Transverse colon (tissue), 3 donors: Measurements from ENCODE around the gene HES7.

Source experiments
- CTCF ChIP-seq, 5 experiments: fragments of 200-600 bp in 3 of 5; fragments of 450-650 bp in 2 of 5; sonication (generic) in 3 of 5; IDR thresholded peaks; 1 replicate in 2 of 5; 2 replicates in 3 of 5; pipeline ENCODE4 v1.5.1; 2016 to 2017; ENCODE audit warnings: antibody characterized with exemption in 5 of 5, inconsistent platforms in 3 of 5, mild to moderate bottlenecking in 2 of 5, moderate library complexity in 1 of 5
- EP300 ChIP-seq: sonication (generic); formaldehyde crosslinking; IDR thresholded peaks from one replicate; pipeline ENCODE4 v1.6.1; 2017; ENCODE audit warnings: antibody characterized with exemption, low read depth

GRCh38 chr17:8133941-8134340 is 10.0 kb upstream of the HES7 start:
- no peak for TF ChIP-seq CTCF (IDR thresholded peaks at IDR 0.05)
- no peak for TF ChIP-seq EP300
